ENCODE measurements around the gene MYOCD. TPM values are rescaled to one million over a fixed set of nuclear protein-coding genes. Genes with fewer than 3 reads are reported as not detected.

MYOCD gene
- total RNA-seq, 2 experiments from 2014 or later, result not detected

- H3K4me3 Mint-ChIP-seq, result no peak overlapping the region
- no peaks in the 10 kb centered on the region for H3K36me3 Mint-ChIP-seq (ENCODE audit: low read depth)
- no peaks in the 10 kb centered on the region for H3K27me3 Mint-ChIP-seq
- POLR2A ChIA-PET, result no interaction called here
- CTCF ChIA-PET, result no interaction called here
- no peak for DNase-seq
- H3K27ac Mint-ChIP-seq, result no peak overlapping the region
- no peaks in the 10 kb centered on the region for H3K4me1 Mint-ChIP-seq
- peaks cover 11% of the 10 kb centered on the region for H3K9me3 Mint-ChIP-seq
Measured at GRCh38 chr17:12814718-12815117, 149.0 kb downstream of the MYOCD start.

- Mint-ChIP-seq H3K4me1 (no peaks in the 10 kb centered on the region), H3K9me3 (peaks cover 9% of the 10 kb centered on the region), H3K4me3 (no peak overlapping the region), H3K27ac (no peak overlapping the region), H3K36me3 (ENCODE audit: low read depth) (no peaks in the 10 kb centered on the region), H3K27me3 (no peaks in the 10 kb centered on the region)
- no peak for DNase-seq
- ChIA-PET CTCF (no interaction called here), POLR2A (no interaction called here)
Measured at GRCh38 chr17:12815642-12816141, 150.0 kb downstream of the MYOCD start.

Other genes starting within 250 kb of the MYOCD start
- gene ARHGAP44, start 123.6 kb downstream of the MYOCD start, total RNA-seq, result under 1 TPM in 1 of 2 experiments, not detected in 1; 0.37 TPM

Measured in activated CD4-positive, alpha-beta T cell treated with anti-CD3 and anti-CD28 coated beads, Interleukin-2, amount 10 ng/mL, durations not matched to agents 7 days and 5 days (primary cell).